Activated CD4-positive, CD25-positive, alpha-beta regulatory T cell (primary cell): ENCODE data around the gene TGM4.
"Not testable (repeated sequence)": the region's sequence is repeated elsewhere in the genome, so short reads cannot be mapped to it uniquely, and the experiment has no call there.

ENCODE experiments used
- DNase-seq, 4 experiments: peaks; one replicate each; lab custom pipeline; 2025; lab: John Stamatoyannopoulos, UW

TGM4 gene

GRCh38 chr3:44874308-44874707, at the start of gene TGM4:
TSS of gene TGM4 (plus strand) at chr3:44874608. CDS start at chr3:44874679, 71 bp downstream.
- no peak for DNase-seq

GRCh38 chr3:44825264-44825925, 49.0 kb upstream of the TGM4 start:
- no peak for DNase-seq

- no peak for DNase-seq
Measured at GRCh38 chr3:44827196-44827595, 47.2 kb upstream of the TGM4 start.

- no peak for DNase-seq
Measured at GRCh38 chr3:44831232-44831631, 43.2 kb upstream of the TGM4 start.

GRCh38 chr3:44832032-44832431, 42.4 kb upstream of the TGM4 start:
- no peak for DNase-seq

GRCh38 chr3:44832965-44833364, 41.4 kb upstream of the TGM4 start:
- DNase-seq: no peak

GRCh38 chr3:44833394-44833793, 41.0 kb upstream of the TGM4 start:
- no peak for DNase-seq

- no peak for DNase-seq
Measured at GRCh38 chr3:44835684-44836083, 38.7 kb upstream of the TGM4 start.

GRCh38 chr3:44842376-44842775, 32.0 kb upstream of the TGM4 start:
- DNase-seq: no peak

GRCh38 chr3:44845528-44846520, 28.6 kb upstream of the TGM4 start:
- DNase-seq: no peak

- DNase-seq: no peak
Measured at GRCh38 chr3:44848634-44849033, 25.8 kb upstream of the TGM4 start.

- not testable (repeated sequence) for DNase-seq
Measured at GRCh38 chr3:44856663-44857062, 17.7 kb upstream of the TGM4 start.

- no peak for DNase-seq
Measured at GRCh38 chr3:44860117-44860516, 14.3 kb upstream of the TGM4 start.

GRCh38 chr3:44861412-44862225, 12.8 kb upstream of the TGM4 start, which contains the start of gene TMEM42:
TSS of gene TMEM42 (plus strand) at chr3:44861912. CDS start at chr3:44861925, 13 bp downstream.
- DNase-seq: peak; percentile 71 to 79 (median 76)

GRCh38 chr3:44862226-44862637, 12.2 kb upstream of the TGM4 start:
- DNase-seq: no peak

- DNase-seq: no peak
Measured at GRCh38 chr3:44865272-44866035, 9.0 kb upstream of the TGM4 start.

GRCh38 chr3:44867421-44868111, 6.8 kb upstream of the TGM4 start:
- DNase-seq: no peak

GRCh38 chr3:44870375-44871061, 3.9 kb upstream of the TGM4 start:
- DNase-seq: no peak

- no peak for DNase-seq
Measured at GRCh38 chr3:44875596-44875995, 1.2 kb downstream of the TGM4 start.

- no peak for DNase-seq
Measured at GRCh38 chr3:44877333-44877732, 2.9 kb downstream of the TGM4 start.
